Measurements from ENCODE around the gene PPP1CA.

Gene PPP1CA

GRCh38 chr11:67369275-67369674 lies 32.4 kb downstream of the PPP1CA start:
- DNase-seq (ENCODE audit: low read depth): no peak

- DNase-seq (ENCODE audit: low read depth): no peak
Measured at GRCh38 chr11:67368621-67369020, 33.0 kb downstream of the PPP1CA start.

GRCh38 chr11:67367761-67368227 lies 33.9 kb downstream of the PPP1CA start:
- no peak for DNase-seq (ENCODE audit: low read depth)

DNA sequence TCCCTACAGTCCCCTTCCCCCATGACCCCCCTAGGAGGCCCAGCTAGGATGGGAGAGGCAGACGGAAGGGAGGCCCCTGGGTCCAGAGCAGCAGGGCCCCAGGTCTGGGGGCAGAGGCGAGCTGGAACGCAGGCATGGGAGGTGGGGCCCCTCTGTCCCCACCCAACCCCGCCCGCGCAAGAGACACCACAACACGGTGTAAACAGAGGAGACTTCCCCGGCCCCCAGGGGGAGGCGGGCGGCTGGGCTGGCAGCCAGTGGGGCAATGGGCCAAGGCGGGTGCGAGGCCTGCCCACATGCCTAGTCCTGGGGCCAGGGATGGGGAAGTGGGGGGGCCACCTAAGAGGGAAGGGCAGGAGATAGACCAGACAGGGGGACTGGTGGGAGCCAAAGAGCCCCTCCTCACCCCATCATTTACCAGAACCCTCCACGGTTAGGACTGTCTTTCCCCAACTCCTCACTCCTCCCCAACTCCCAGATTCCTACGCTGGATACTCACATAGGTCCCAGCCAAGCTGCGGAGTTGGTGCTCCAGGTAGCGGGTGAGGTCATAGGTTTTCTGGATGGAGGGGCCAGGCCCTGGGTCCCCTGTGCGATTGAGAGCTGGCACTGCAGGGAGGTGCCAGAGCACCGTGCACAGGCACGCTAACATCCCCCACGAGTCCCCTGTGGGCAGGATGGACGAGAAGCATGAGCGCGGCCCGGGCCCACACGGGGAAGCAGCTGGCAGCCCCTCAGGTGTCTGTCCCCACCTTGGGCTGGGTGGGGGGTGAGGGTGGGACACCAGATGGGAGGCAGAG lies 34.5 kb downstream of the PPP1CA start:
- no peak for DNase-seq (ENCODE audit: low read depth)

GRCh38 chr11:67366546-67366945 lies 35.1 kb downstream of the PPP1CA start:
- no peak for DNase-seq (ENCODE audit: low read depth)

DNA sequence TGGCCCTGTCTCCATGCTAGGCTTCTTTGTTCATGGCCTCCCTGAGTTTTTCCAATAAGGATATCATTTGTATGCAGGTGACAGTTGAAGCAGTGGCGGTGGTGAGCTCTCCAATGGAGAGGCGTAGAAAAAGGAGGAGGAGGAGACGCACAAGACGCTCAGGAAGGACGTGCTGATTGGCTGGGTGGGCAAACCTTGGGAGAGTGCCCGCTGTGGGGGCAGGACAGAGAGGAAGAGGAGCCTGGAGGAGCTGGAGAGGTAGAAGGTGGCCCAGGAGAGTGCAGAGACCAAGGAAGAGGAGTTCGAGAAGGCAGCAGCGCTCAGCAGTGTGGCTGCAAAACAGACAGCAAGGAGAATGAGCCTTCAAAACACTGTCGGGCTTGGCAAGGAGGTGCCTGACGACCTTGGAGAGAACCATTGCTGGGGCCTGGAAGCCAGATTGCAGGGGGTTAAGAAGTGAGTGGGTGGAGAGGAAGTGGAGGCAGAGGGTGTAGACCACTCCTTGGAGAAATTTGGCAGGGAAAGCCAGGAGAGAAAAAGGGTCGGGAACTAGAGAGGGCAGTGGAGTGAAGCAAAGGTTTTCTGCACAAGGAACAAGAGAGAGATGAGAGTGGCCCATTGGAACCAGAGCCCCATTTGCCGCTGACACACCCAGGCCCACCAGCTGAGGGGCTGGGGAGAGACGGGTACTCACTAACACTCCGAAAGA lies 35.8 kb downstream of the PPP1CA start:
- DNase-seq (ENCODE audit: low read depth): no peak

- DNase-seq (ENCODE audit: low read depth): no peak
Measured at GRCh38 chr11:67364783-67365722, 36.6 kb downstream of the PPP1CA start.

DNA sequence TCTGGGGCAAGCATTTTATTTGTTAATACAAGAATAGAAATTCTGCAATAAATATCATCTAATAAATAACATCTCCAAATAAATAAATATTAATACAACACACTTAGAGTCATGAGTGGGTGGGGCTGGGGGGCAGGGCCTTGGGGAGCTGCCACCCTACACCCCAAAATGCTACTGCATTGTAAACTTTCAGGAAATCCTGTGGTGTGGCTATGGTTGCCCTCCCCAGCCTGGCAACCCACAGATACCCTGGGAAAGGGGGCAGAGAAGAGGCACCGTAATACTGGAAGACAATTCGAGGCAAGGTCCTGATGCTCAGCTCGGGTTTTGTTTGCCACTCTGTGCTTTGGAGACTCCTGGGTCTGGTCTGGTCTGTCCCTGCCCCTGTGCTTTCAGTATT lies 37.5 kb downstream of the PPP1CA start:
- DNase-seq (ENCODE audit: low read depth): no peak

GRCh38 chr11:67357831-67358670 lies 43.6 kb downstream of the PPP1CA start:
- DNase-seq (ENCODE audit: low read depth): no peak

DNA sequence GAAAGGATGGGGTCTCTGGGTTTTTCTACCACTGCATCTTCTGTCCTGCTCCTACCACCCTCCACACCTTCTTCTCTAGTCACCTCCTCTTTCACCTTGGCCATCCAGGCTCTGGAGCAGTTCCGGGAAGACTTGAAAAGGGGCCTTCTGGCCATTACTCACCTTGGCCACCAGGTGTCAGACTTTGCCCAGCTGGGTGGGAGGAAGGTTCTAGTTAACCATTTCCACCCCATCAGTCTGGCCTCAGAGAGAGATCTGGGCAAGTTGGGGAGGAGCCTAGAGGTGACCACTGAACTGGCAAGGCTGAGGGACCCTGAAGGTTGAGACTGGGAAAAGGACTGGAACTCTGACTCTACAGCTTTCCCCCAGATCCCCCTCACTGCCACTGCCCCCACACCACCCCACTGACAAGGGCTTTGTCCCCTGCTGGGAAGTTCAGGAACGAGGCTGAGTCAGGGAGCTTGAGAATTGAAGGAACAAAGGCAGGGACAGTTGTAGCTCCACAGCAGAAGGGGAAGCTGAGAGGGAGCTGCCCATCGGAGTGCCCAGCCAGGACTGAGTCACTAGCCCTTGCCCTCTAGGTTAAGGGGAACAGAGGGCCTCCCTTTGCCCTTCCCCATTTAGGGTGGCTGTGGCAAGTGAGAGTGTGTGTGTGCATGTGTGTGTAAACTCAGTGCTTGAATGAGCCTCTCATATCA lies 44.6 kb downstream of the PPP1CA start:
- peak; percentile 62 for DNase-seq (ENCODE audit: low read depth)

DNA sequence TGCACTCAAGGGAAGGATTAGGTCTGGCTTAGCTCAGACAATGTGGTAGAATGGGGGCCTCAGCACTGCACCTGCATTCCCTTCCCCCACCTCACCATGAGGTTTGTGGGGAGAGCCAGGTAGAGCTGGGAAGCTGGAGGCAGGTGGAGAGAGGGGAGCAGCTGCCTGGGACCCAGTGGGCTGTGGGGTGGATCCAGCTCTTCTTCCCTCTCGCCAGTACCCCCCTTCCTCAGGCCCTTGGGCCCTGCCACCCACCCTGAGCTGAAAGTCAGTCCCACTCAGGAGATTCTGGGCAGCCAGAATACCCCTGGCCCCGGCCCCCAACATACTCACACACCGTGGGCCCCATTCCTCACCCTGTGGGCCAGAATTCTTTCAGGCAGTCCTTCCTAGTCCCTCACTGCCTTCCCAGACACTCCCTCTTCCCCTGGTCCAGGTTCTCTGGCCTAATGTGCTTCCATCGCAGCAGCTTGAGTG lies 45.2 kb downstream of the PPP1CA start:
- no peak for DNase-seq (ENCODE audit: low read depth)

DNA sequence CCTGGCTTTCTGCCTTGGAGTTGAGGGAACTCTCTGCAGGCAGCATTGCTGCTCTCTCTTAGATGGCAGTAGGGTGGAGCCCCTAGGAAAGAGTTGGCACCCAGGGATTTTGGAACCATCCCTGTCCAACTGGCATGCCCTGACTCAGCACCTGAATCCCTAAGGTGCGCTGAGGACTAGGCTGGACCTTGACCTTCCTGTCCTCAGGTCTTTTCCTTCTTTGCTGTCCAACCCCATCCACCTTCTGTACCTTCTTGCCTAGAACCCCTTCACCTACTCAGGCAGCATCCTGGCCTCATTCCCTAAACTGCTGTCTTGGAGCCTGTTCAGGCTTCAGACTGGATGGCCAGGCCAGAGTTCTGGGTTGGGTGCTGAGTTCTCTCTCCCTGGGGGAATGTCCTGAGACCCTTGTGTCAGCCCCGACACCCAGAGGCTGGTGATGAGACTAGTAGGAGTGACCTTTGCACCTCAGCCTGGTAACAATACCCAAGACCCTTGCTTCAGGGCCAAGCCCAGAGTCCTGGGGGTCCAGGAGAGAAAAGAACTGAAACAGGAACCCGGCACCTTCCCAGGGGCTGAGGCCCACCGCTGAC lies 45.8 kb downstream of the PPP1CA start:
- no peak for DNase-seq (ENCODE audit: low read depth)

GRCh38 chr11:67355023-67355793 lies 46.5 kb downstream of the PPP1CA start:
- DNase-seq (ENCODE audit: low read depth): no peak

DNA sequence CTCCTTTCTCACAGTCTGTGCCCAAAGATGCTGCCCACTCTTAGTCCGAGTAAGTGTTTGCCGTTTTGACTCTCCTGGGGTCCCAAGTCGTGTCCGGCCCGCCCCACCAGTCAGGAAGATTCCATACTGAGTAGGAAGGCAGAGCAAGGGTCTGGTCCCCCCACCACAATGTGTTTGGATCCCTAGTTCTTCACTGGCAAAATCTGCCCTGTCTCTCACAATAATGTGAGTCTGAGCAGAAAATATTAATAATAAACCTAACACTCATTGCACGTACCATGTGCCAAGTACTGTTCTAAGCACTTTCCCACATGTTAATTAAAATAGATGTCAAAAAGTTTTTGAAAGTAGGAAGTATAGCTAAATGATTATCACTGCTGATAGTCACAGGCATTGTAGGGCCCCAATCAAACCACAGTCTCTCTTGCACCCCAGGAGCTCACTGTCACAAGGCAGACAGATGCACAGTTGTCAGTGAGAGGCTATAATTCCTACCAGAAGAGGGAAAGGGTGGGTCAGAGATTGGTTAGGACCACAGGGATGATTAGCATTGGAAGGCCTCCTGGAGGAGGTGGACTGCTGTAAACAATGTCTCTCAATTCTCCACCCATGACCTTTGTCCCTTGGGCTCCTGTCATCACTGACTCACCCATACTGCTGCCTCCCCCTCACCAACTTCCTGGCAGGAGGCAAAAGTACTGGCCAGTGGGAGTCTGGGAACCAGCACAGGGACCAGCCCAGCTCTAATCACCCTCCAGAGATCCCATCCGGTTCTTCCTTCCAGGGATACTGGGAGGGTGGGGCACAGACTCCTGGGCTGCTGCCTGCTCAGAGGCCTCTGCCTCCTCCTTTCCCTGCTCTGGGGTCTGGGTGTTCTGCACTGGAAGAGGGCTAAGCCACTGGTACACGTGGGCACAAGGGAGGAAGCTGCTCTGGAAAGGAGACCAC lies 47.3 kb downstream of the PPP1CA start:
- DNase-seq (ENCODE audit: low read depth): no peak

GRCh38 chr11:67353317-67354074 lies 48.2 kb downstream of the PPP1CA start, which contains the start of gene POLD4:
Gene POLD4 (minus strand): TSS chr11:67353546. CDS start chr11:67353399, 147 bp downstream.
- DNase-seq (ENCODE audit: low read depth): peak; percentile 95

- DNase-seq (ENCODE audit: low read depth): no peak
Measured at GRCh38 chr11:67352546-67353316, 48.9 kb downstream of the PPP1CA start.

Measured in activated T-cell treated with anti-CD3 and anti-CD28 coated beads for 48 hours (primary cell).